ENCODE measurements around the gene NUBP1. TPM values are rescaled to one million over a fixed set of nuclear protein-coding genes. Genes with fewer than 3 reads are reported as not detected.

NUBP1 gene
- total RNA-seq (10 to 100 TPM; 24.7 to 38.1 (median 29.0) TPM), polyA plus RNA-seq (10 to 100 TPM; 26.9 to 74.7 (median 46.9) TPM)
- long read RNA-seq, donor 1, transcript NUBP1-201 (11 exons, 1,228 nt), result major isoform, 6 of 11 reads
- long read RNA-seq, donor 1, partial matches to known transcripts, result 4 of 11 reads
- long read RNA-seq, donor 1, other reads (novel, unspliced or antisense), result 0 of 11 reads
- long read RNA-seq, donor 2, transcript NUBP1-201 (11 exons, 1,228 nt), result major isoform, 13 of 18 reads
- long read RNA-seq, donor 2, partial matches to known transcripts, result 1 of 18 reads
- long read RNA-seq, donor 2, other reads (novel, unspliced or antisense), result 4 of 18 reads

DNA sequence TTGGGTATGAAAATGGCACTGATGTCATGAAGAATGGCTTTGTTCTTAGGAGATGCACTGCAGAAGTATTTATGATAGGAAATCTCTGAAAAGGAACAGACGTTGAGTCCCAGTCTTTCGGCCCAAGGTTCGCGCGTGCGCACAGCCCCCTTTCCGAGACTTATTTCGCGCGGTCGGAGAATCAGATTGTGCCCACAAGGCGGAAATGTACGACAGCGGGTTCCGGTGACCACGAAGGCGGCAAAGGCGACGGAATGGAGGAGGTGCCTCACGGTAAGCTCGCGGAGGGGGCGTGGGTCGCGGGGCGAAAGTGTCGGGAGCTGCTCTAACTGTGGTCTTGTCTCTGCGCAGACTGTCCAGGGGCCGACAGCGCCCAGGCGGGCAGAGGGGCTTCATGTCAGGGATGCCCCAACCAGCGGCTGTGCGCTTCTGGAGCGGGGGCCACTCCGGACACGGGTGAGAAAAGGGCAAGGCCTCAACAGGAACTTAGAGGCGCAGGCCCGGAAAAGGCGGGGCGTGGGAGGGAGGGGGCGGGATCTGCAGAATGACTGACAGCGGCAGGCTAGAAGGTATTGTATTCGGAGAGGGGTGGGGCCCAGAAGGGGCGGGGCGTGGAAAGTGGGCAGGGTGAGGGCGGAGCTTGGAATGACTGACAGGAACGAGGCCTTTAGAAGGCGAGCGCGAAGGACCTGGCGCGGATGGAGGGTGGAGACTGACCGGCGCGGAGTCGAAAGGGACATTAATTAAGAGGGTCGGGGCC is at the start of gene NUBP1:
NUBP1 (plus strand) TSS at position 233 of the 760 bp plus-strand sequence; CDS start at position 255, 22 bp downstream.
- WGBS, 3 donors, result 0 to 1% (median 0%) methylated on average over 55 to 57 of the region's 57 CpGs
- peaks cover 6 to 21% of the 10 kb centered on the region in 2 donors for H3K36me3 ChIP-seq (ENCODE audit: insufficient read depth in 1 of 2, low read depth in 1 of 2)
- peak; percentile 97 to 98 (median 98) for ATAC-seq
- H3K27me3 ChIP-seq (ENCODE audit: insufficient read depth in 3 of 3, low read length in 2 of 3), result no peaks in the 10 kb centered on the region
- TF ChIP-seq, protein P1, sequence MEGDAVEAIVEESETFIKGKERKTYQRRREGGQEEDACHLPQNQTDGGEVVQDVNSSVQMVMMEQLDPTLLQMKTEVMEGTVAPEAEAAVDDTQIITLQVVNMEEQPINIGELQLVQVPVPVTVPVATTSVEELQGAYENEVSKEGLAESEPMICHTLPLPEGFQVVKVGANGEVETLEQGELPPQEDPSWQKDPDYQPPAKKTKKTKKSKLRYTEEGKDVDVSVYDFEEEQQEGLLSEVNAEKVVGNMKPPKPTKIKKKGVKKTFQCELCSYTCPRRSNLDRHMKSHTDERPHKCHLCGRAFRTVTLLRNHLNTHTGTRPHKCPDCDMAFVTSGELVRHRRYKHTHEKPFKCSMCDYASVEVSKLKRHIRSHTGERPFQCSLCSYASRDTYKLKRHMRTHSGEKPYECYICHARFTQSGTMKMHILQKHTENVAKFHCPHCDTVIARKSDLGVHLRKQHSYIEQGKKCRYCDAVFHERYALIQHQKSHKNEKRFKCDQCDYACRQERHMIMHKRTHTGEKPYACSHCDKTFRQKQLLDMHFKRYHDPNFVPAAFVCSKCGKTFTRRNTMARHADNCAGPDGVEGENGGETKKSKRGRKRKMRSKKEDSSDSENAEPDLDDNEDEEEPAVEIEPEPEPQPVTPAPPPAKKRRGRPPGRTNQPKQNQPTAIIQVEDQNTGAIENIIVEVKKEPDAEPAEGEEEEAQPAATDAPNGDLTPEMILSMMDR (IDR thresholded peaks at IDR 0.05), result no peak
- intact Hi-C loops (cut with DNase I), result loop anchor here (5.0 to 10.0 kb wide), 3 partner anchors 166 to 1946 kb away; partner anchors contain the start of genes PMM2 (in 1 of the 2) and TMEM186 (in 1 of the 2)
- H3K4me3 ChIP-seq, result peak within 1 kb of the TSS; percentile 58
- DNase-seq, result peak; percentile 99
- peaks cover 23% of the 10 kb centered on the region for H3K4me1 ChIP-seq
- peak within 1 kb of the TSS; percentile 86 for H3K27ac ChIP-seq
- no peaks in the 10 kb centered on the region for H3K9me3 ChIP-seq

DNA sequence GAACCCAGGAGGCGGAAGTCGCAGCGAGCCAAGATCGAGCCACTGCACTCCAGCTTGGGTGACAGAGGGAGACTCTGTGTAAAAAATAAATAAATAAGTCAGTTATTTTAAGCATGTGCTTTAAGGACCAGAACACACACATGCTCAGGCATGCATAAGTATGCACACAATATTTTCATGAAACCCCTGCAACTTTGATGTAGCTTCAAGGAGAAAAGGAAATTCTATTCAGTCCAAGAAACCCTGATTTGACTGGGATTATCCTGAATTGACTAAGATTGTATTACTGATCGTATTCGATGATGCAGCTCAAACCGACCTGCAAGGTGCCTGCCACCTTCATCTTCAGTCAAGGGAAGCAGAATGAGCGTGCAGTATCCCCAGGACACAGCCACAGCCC is 49.8 kb upstream of the NUBP1 start:
- 86 to 92% (median 91%) methylated on average over 8 of the region's 8 CpGs for WGBS, 3 donors
- H3K27ac ChIP-seq, result no peak overlapping the region
- intact Hi-C loops (cut with DNase I), result no loop called here
- DNase-seq (no peak), ATAC-seq (no peak)
- TF ChIP-seq, protein P1 (IDR thresholded peaks at IDR 0.05), result no peak
- peaks cover 0 to 3% (median 0%) of the 10 kb centered on the region in 3 donors for H3K27me3 ChIP-seq (ENCODE audit: insufficient read depth in 3 of 3, low read length in 2 of 3)
- H3K9me3 ChIP-seq, result no peaks in the 10 kb centered on the region
- H3K4me1 ChIP-seq, result no peaks in the 10 kb centered on the region
- no peak overlapping the region for H3K4me3 ChIP-seq
- no peaks in the 10 kb centered on the region for H3K36me3 ChIP-seq (ENCODE audit: insufficient read depth in 1 of 2, low read depth in 1 of 2)

DNA sequence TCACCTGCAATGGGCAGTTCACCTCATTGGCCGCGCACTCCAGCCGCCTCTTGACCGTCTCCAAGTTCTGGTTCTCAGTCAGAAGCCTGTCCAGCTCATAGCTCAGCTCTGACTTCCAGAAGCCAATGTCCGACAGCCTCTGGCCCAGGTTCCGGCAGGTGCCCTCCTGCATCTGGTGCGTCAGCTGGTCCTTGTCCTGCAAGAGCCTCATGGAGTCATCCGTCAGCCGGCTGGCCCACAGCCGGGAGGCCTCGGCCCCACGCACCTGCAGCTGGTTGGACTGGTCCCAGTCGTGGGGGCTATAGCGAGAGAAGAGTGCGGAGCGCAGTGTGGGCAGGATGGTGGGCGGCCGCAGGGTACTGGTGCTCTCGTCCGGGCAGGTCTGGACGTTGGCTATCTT is 49.3 kb upstream of the NUBP1 start:
- no peaks in the 10 kb centered on the region for H3K9me3 ChIP-seq
- WGBS, 3 donors, result 83 to 90% (median 88%) methylated on average over 21 of the region's 21 CpGs
- H3K4me1 ChIP-seq, result no peaks in the 10 kb centered on the region
- no peak overlapping the region for H3K27ac ChIP-seq
- peaks cover 0 to 3% (median 0%) of the 10 kb centered on the region in 3 donors for H3K27me3 ChIP-seq (ENCODE audit: insufficient read depth in 3 of 3, low read length in 2 of 3)
- intact Hi-C loops (cut with DNase I), result no loop called here
- DNase-seq, result no peak
- no peak overlapping the region for H3K4me3 ChIP-seq
- no peaks in the 10 kb centered on the region for H3K36me3 ChIP-seq (ENCODE audit: insufficient read depth in 1 of 2, low read depth in 1 of 2)
- ATAC-seq, result no peak
- TF ChIP-seq, protein P1 (IDR thresholded peaks at IDR 0.05), result no peak

DNA sequence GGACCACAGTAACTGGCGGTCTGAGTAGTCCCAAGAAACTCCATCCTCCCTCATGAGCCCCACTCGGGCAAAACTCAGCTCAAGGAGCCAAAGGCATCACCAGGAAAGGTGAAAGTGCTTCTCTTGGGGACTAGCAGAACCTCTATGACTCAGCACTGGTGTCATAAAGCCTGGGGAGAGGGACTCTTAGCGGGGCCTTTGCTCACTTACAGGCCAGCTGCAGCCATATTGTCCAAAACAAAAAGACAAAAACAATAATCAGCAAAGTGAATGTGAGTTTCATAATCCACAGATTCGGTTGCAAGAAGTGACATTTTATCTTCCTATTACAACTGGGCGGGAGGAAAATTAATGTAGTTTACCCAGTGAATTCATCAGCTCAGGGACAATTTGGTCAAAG is 48.8 kb upstream of the NUBP1 start, which contains the start of gene TEKT5:
TEKT5 (minus strand) TSS at position 101 of the 400 bp plus-strand sequence; CDS start at position 44, 57 bp downstream.
- H3K36me3 ChIP-seq (ENCODE audit: insufficient read depth in 1 of 2, low read depth in 1 of 2), result no peaks in the 10 kb centered on the region
- H3K4me3 ChIP-seq, result no peak within 1 kb of the TSS
- no peak within 1 kb of the TSS for H3K27ac ChIP-seq
- peaks cover 0 to 3% (median 0%) of the 10 kb centered on the region in 3 donors for H3K27me3 ChIP-seq (ENCODE audit: insufficient read depth in 3 of 3, low read length in 2 of 3)
- TF ChIP-seq, protein P1 (IDR thresholded peaks at IDR 0.05), result no peak
- WGBS, 3 donors, result 68 to 80% (median 74%) methylated on average over 5 of the region's 5 CpGs
- H3K4me1 ChIP-seq, result no peaks in the 10 kb centered on the region
- intact Hi-C loops (cut with DNase I), result no loop called here
- DNase-seq (no peak), ATAC-seq (no peak)
- no peaks in the 10 kb centered on the region for H3K9me3 ChIP-seq
